GM12878 (cell line): Measurements from ENCODE around the gene DRAP1. TPM values are rescaled to one million over a fixed set of nuclear protein-coding genes. Genes with fewer than 3 reads are reported as not detected.
A peak's percentile ranks its signal among the peaks of the same experiment; 100 is the strongest.

ENCODE experiments used
- CHD4 ChIP-seq: fragments of 200-600 bp; sonication (generic); IDR thresholded peaks from 2 replicates; pipeline ENCODE4 v1.6.1; 2016; ENCODE audit warnings: mild to moderate bottlenecking
- DPF2 ChIP-seq: fragments of 450-650 bp; IDR thresholded peaks from 2 replicates; pipeline ENCODE4 v1.6.1; 2017; ENCODE audit warnings: mild to moderate bottlenecking
- EP300 ChIP-seq, 2 experiments: fragments of 150-350 bp in 1 of 2; IDR thresholded peaks; 2 replicates each; pipeline ENCODE4 v1.6.1; 2011 to 2012; ENCODE audit warnings: low read depth in 2 of 2, low read length in 2 of 2, borderline replicate concordance in 1 of 2, improper control_type of control experiment in 1 of 2, inconsistent platforms in 1 of 2; ENCODE audit not compliant: control insufficient read depth in 1 of 2
- FOS ChIP-seq: IDR thresholded peaks from 3 replicates; pipeline ENCODE4 v1.6.1; 2011; ENCODE audit warnings: borderline replicate concordance; ENCODE audit not compliant: insufficient read length; ENCODE audit errors: extremely low read depth
- FOXK2 ChIP-seq: fragments of 450-650 bp; IDR thresholded peaks from 2 replicates; pipeline ENCODE4 v1.6.1; 2017; ENCODE audit warnings: mild to moderate bottlenecking, moderate library complexity
- GABPA ChIP-seq: IDR thresholded peaks from 2 replicates; pipeline ENCODE4 v1.6.1; 2014; ENCODE audit warnings: antibody characterized with exemption, low read depth, mild to moderate bottlenecking, inconsistent platforms
- HSF1 ChIP-seq: fragments of 150-350 bp; IDR thresholded peaks from 2 replicates; pipeline ENCODE4 v1.6.1; 2014; ENCODE audit warnings: mild to moderate bottlenecking, low read depth, low read length
- NR2F1 ChIP-seq: fragments of 450-650 bp; conservative IDR thresholded peaks from 2 replicates; pipeline ENCODE4 v1.6.1; 2017; ENCODE audit warnings: mild to moderate bottlenecking
- PAX8 ChIP-seq: fragments of 450-650 bp; IDR thresholded peaks from 2 replicates; pipeline ENCODE4 v1.6.1; 2017; ENCODE audit warnings: mild to moderate bottlenecking, moderate library complexity
- RELA ChIP-seq: fragments of 450-650 bp; IDR thresholded peaks from 2 replicates; pipeline ENCODE4 v1.8.0; 2014; ENCODE audit warnings: borderline replicate concordance; ENCODE audit not compliant: partially characterized antibody
- SP1 ChIP-seq: IDR thresholded peaks from one replicate; pipeline ENCODE4 v1.6.1; 2011; ENCODE audit warnings: low read depth, low read length
- TCF3 ChIP-seq: IDR thresholded peaks from 2 replicates; pipeline ENCODE4 v1.6.1; 2012; ENCODE audit warnings: low read depth, mild to moderate bottlenecking, low read length, borderline replicate concordance; ENCODE audit not compliant: insufficient read depth
- TCF7 ChIP-seq: IDR thresholded peaks from 2 replicates; pipeline ENCODE4 v1.6.1; 2014; ENCODE audit warnings: antibody characterized with exemption, borderline replicate concordance
- ZNF622 ChIP-seq: fragments of 450-650 bp; IDR thresholded peaks from 2 replicates; pipeline ENCODE4 v1.6.1; 2017; ENCODE audit warnings: mild to moderate bottlenecking, inconsistent platforms
- polyA plus RNA-seq, 11 experiments: library from polyadenylated mRNA; depleted of rRNA in 4 of 11; unstranded in 6 of 11; stranded (reverse) in 5 of 11; fragments of >200 nt; fragmentation: Nextera tagmentation in 4 of 11; fragmentation: Illumina TruSeq in 1 of 11; extraction: Ambion mirVana in 4 of 11; extraction: Trizol in 1 of 11; gene quantifications; 1 replicate in 1 of 11; 2 replicates in 10 of 11; pipeline versions ENCODE4 v1.2.1 to v1.2.3, GENCODE V29; 2011 to 2016; ENCODE audit warnings: inconsistent platforms in 2 of 11, missing spikeins in 2 of 11, low read depth in 1 of 11
- total RNA-seq, 4 experiments: library from RNA; depleted of rRNA in 3 of 4; stranded (reverse); fragments of >200 nt in 3 of 4; fragmentation: Illumina TruSeq in 1 of 4; extraction: Trizol in 1 of 4; gene quantifications; 2 replicates each; pipeline versions ENCODE4 v1.2.1 to v1.2.3, GENCODE V29; 2013 to 2021
- TF ChIP-seq, protein P1 (sequence below): IDR thresholded peaks from 2 replicates; pipeline ENCODE4 v1.6.1; 2012; ENCODE audit warnings: low read depth, low read length, improper control_type of control experiment
- TF ChIP-seq, protein P2 (sequence below): fragments of 450-650 bp; IDR thresholded peaks from 2 replicates; pipeline ENCODE4 v1.6.1; 2017; ENCODE audit warnings: mild to moderate bottlenecking, moderate library complexity
- TF ChIP-seq, protein P3 (sequence below): fragments of 450-650 bp; formaldehyde crosslinking; IDR thresholded peaks from 2 replicates; pipeline ENCODE4 v1.5.0; 2022; ENCODE audit warnings: mild to moderate bottlenecking, missing genetic modification characterization

The DRAP1 gene
- total and polyA plus RNA-seq, 10 of the 15 experiments (the other 5 are each of a cell fraction or from before 2014, with no cell fraction given) = 9.4 to 163 (median 114) TPM

DNA sequence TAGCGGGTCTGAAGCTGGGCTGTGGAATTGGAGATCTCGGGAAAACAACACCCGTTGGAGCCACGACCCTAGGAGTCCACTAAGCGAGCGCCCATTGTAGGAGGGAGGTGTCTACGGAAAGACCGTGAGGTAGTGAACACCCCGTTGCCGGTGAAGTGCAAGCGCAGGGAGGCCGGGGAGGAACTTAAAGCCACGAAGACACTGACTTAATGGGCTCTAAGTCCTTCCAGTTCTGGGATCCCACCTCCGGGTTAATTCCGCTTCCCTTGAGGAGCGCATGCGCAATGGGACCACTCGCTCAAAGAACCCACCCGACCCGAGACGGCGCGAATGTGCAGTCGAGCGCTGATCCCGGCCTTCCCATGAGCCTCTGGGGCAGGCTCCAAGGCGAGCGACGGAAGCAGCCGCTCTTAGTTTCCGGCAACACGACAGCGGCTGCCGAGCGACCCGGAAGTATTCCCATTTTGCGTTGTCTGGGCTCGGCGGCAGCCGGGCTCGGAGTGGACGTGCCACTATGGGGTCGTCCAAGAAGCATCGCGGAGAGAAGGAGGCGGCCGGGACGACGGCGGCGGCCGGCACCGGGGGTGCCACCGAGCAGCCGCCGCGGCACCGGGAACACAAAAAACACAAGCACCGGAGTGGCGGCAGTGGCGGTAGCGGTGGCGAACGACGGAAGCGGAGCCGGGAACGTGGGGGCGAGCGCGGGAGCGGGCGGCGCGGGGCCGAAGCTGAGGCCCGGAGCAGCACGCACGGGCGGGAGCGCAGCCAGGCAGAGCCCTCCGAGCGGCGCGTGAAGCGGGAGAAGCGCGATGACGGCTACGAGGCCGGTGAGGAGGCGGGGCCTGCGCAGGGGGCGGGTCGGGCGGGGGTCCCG is 42.3 kb downstream of the DRAP1 start, which contains the start of gene SART1 (continued):
- no peak for TF ChIP-seq RELA
- peak; percentile 94 for TF ChIP-seq FOXK2
- no peak for TF ChIP-seq SP1
- no peak for TF ChIP-seq TCF7
- TF ChIP-seq TCF3 = no peak
- TF ChIP-seq, protein P1, sequence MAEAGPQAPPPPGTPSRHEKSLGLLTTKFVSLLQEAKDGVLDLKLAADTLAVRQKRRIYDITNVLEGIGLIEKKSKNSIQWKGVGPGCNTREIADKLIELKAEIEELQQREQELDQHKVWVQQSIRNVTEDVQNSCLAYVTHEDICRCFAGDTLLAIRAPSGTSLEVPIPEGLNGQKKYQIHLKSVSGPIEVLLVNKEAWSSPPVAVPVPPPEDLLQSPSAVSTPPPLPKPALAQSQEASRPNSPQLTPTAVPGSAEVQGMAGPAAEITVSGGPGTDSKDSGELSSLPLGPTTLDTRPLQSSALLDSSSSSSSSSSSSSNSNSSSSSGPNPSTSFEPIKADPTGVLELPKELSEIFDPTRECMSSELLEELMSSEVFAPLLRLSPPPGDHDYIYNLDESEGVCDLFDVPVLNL = peak; percentile 73; the same call in 1 of the 2 replicates
- TF ChIP-seq NR2F1 = 0 out of 2 replicates have a peak, but pooled peaks have one; percentile 25
- TF ChIP-seq ZNF622 = no peak
- no peak for TF ChIP-seq PAX8
- peak; percentile 99 for TF ChIP-seq GABPA
- no peak for TF ChIP-seq FOS
- TF ChIP-seq HSF1 = 0 out of 2 replicates have a peak, but pooled peaks have one; percentile 13
- TF ChIP-seq DPF2 = peak; percentile 79
- no peak for TF ChIP-seq CHD4
- TF ChIP-seq EP300 (IDR thresholded peaks at IDR 0.05; ENCODE audit: borderline replicate concordance in 1 of 2, control insufficient read depth in 1 of 2, low read depth in 2 of 2, low read length in 2 of 2) = no peak
- TF ChIP-seq, protein P2, sequence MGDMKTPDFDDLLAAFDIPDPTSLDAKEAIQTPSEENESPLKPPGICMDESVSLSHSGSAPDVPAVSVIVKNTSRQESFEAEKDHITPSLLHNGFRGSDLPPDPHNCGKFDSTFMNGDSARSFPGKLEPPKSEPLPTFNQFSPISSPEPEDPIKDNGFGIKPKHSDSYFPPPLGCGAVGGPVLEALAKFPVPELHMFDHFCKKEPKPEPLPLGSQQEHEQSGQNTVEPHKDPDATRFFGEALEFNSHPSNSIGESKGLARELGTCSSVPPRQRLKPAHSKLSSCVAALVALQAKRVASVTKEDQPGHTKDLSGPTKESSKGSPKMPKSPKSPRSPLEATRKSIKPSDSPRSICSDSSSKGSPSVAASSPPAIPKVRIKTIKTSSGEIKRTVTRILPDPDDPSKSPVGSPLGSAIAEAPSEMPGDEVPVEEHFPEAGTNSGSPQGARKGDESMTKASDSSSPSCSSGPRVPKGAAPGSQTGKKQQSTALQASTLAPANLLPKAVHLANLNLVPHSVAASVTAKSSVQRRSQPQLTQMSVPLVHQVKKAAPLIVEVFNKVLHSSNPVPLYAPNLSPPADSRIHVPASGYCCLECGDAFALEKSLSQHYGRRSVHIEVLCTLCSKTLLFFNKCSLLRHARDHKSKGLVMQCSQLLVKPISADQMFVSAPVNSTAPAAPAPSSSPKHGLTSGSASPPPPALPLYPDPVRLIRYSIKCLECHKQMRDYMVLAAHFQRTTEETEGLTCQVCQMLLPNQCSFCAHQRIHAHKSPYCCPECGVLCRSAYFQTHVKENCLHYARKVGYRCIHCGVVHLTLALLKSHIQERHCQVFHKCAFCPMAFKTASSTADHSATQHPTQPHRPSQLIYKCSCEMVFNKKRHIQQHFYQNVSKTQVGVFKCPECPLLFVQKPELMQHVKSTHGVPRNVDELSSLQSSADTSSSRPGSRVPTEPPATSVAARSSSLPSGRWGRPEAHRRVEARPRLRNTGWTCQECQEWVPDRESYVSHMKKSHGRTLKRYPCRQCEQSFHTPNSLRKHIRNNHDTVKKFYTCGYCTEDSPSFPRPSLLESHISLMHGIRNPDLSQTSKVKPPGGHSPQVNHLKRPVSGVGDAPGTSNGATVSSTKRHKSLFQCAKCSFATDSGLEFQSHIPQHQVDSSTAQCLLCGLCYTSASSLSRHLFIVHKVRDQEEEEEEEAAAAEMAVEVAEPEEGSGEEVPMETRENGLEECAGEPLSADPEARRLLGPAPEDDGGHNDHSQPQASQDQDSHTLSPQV = no peak
- TF ChIP-seq, protein P3, sequence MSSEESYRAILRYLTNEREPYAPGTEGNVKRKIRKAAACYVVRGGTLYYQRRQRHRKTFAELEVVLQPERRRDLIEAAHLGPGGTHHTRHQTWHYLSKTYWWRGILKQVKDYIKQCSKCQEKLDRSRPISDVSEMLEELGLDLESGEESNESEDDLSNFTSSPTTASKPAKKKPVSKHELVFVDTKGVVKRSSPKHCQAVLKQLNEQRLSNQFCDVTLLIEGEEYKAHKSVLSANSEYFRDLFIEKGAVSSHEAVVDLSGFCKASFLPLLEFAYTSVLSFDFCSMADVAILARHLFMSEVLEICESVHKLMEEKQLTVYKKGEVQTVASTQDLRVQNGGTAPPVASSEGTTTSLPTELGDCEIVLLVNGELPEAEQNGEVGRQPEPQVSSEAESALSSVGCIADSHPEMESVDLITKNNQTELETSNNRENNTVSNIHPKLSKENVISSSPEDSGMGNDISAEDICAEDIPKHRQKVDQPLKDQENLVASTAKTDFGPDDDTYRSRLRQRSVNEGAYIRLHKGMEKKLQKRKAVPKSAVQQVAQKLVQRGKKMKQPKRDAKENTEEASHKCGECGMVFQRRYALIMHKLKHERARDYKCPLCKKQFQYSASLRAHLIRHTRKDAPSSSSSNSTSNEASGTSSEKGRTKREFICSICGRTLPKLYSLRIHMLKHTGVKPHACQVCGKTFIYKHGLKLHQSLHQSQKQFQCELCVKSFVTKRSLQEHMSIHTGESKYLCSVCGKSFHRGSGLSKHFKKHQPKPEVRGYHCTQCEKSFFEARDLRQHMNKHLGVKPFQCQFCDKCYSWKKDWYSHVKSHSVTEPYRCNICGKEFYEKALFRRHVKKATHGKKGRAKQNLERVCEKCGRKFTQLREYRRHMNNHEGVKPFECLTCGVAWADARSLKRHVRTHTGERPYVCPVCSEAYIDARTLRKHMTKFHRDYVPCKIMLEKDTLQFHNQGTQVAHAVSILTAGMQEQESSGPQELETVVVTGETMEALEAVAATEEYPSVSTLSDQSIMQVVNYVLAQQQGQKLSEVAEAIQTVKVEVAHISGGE = 0 out of 2 replicates have a peak, but pooled peaks have one; percentile 20
